Ishikawa (cell line): Measurements from ENCODE around the gene FXN.

Experiments
- CEBPB ChIP-seq: IDR thresholded peaks from 2 replicates; pipeline ENCODE4 v1.6.1; 2012
- CREB1 ChIP-seq: IDR thresholded peaks from 2 replicates; pipeline ENCODE4 v1.6.1; 2012; ENCODE audit warnings: low read depth
- EGR1 ChIP-seq: IDR thresholded peaks from 2 replicates; pipeline ENCODE4 v1.6.1; 2012
- EP300 ChIP-seq: IDR thresholded peaks from 2 replicates; pipeline ENCODE4 v1.6.1; 2012; ENCODE audit warnings: borderline replicate concordance
- FOXM1 ChIP-seq: IDR thresholded peaks from 2 replicates; pipeline ENCODE4 v1.6.1; 2012; ENCODE audit warnings: low read depth, borderline replicate concordance
- NFIC ChIP-seq: IDR thresholded peaks from 2 replicates; pipeline ENCODE4 v1.6.1; 2012
- RAD21 ChIP-seq: IDR thresholded peaks from 2 replicates; pipeline ENCODE4 v1.6.1; 2012; ENCODE audit warnings: low read depth
- TAF1 ChIP-seq: IDR thresholded peaks from 2 replicates; pipeline ENCODE4 v1.6.1; 2012; ENCODE audit warnings: low read depth, mild to moderate bottlenecking
- TCF12 ChIP-seq: IDR thresholded peaks from 2 replicates; pipeline ENCODE4 v1.6.1; 2012; ENCODE audit warnings: low read depth
- TEAD4 ChIP-seq: IDR thresholded peaks from 2 replicates; pipeline ENCODE4 v1.6.1; 2012
- YY1 ChIP-seq: IDR thresholded peaks from 2 replicates; pipeline ENCODE4 v1.6.1; 2012; ENCODE audit warnings: low read depth
- ZBTB7A ChIP-seq: IDR thresholded peaks from 2 replicates; pipeline ENCODE4 v1.6.1; 2012; ENCODE audit warnings: low read depth
- TF ChIP-seq, protein P1 (sequence below): IDR thresholded peaks from 2 replicates; pipeline ENCODE4 v1.6.1; 2012
- TF ChIP-seq, protein P2 (sequence below): IDR thresholded peaks from 2 replicates; pipeline ENCODE4 v1.6.1; 2012
- TF ChIP-seq, protein P3 (sequence below): IDR thresholded peaks from 2 replicates; pipeline ENCODE4 v1.6.1; 2012; ENCODE audit warnings: low read depth, mild to moderate bottlenecking

FXN gene

DNA sequence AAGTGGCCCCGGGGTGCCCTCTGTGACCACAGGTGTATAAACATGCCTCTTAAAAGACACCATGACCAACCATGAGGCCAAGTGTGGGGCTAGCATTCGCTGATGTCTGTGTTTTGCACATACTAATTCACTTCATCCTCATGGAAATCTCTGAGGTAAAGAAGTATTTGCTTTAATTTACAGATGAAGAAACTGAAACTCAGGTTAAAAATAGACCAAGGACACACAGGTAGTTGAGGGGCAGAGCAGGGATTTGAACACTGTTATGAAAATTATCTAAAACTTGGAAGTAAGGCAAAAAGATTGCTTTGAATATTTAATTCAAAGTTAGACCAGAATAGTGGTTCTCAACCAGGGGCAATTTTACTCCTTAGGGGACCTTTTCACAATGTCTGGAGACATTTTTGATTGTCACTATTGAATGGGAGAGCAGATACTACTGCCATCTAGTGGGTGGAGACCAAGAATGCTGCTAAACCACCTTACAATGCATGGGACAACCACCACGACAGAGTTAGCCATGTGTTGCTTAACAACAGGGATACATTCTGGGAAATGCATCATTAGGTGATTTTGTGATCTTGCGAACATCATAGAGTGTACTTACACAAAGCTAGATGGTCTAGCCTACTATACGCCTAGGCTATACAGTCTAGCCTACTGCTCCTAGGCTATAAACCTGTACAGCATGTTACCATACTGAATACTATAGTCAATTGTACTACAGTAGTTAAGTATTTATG, 8.0 kb upstream of the FXN start:
- TF ChIP-seq TEAD4 (no peak), RAD21 (peak; percentile 58), TCF12 (no peak)

DNA sequence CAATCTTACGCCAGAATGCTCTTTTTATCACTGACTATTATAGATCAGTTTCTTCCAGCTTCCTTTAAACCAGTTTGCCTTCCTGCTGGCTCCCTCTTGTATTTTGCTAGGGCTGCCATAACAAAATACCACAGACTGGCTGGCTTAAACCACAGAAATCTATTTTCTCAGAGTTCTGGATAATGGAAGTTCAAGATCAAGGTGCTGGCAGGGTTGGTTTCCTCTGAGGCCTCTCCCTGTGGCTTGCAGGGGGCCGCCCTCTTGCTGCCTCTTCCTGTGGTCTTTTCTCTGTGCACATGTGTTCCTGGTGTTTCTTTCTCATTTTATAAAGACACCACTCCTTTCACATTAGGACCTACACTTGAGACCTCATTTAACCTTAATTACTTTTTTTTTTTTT, 6.8 kb upstream of the FXN start:
- TF ChIP-seq, protein P1, sequence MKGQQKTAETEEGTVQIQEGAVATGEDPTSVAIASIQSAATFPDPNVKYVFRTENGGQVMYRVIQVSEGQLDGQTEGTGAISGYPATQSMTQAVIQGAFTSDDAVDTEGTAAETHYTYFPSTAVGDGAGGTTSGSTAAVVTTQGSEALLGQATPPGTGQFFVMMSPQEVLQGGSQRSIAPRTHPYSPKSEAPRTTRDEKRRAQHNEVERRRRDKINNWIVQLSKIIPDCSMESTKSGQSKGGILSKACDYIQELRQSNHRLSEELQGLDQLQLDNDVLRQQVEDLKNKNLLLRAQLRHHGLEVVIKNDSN: no peak
- TF ChIP-seq EGR1 (no peak), ZBTB7A (no peak), RAD21 (no peak), YY1 (no peak), CREB1 (no peak), TCF12 (no peak), NFIC (no peak), EP300 (no peak), TAF1 (no peak)
- TF ChIP-seq, protein P2, sequence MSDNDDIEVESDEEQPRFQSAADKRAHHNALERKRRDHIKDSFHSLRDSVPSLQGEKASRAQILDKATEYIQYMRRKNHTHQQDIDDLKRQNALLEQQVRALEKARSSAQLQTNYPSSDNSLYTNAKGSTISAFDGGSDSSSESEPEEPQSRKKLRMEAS: no peak
- TF ChIP-seq, protein P3, sequence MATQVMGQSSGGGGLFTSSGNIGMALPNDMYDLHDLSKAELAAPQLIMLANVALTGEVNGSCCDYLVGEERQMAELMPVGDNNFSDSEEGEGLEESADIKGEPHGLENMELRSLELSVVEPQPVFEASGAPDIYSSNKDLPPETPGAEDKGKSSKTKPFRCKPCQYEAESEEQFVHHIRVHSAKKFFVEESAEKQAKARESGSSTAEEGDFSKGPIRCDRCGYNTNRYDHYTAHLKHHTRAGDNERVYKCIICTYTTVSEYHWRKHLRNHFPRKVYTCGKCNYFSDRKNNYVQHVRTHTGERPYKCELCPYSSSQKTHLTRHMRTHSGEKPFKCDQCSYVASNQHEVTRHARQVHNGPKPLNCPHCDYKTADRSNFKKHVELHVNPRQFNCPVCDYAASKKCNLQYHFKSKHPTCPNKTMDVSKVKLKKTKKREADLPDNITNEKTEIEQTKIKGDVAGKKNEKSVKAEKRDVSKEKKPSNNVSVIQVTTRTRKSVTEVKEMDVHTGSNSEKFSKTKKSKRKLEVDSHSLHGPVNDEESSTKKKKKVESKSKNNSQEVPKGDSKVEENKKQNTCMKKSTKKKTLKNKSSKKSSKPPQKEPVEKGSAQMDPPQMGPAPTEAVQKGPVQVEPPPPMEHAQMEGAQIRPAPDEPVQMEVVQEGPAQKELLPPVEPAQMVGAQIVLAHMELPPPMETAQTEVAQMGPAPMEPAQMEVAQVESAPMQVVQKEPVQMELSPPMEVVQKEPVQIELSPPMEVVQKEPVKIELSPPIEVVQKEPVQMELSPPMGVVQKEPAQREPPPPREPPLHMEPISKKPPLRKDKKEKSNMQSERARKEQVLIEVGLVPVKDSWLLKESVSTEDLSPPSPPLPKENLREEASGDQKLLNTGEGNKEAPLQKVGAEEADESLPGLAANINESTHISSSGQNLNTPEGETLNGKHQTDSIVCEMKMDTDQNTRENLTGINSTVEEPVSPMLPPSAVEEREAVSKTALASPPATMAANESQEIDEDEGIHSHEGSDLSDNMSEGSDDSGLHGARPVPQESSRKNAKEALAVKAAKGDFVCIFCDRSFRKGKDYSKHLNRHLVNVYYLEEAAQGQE: no peak

DNA sequence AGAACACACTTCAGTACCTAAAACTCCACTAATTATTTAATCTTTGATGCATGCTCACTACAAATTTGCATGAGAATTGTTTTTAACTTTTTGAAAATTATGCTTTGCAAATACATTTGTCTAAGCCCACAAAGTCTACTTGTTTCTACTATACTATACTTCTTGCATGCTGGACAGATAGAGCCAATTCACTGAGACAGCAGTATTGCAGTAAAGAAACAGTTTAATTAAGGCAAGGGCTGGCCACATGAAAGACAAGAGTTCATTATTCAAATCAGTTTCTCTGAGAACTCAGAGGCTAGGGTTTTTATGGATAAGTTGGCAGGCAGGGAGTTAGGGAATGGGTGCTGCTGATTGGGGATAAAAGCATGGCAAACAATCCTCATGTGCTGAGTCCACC, 6.0 kb upstream of the FXN start:
- TF ChIP-seq NFIC (no peak), YY1 (no peak), RAD21 (no peak), EP300 (no peak), ZBTB7A (no peak), TEAD4 (no peak), FOXM1 (no peak), TAF1 (no peak)
- TF ChIP-seq, protein P1: no peak
- TF ChIP-seq, protein P3: no peak

DNA sequence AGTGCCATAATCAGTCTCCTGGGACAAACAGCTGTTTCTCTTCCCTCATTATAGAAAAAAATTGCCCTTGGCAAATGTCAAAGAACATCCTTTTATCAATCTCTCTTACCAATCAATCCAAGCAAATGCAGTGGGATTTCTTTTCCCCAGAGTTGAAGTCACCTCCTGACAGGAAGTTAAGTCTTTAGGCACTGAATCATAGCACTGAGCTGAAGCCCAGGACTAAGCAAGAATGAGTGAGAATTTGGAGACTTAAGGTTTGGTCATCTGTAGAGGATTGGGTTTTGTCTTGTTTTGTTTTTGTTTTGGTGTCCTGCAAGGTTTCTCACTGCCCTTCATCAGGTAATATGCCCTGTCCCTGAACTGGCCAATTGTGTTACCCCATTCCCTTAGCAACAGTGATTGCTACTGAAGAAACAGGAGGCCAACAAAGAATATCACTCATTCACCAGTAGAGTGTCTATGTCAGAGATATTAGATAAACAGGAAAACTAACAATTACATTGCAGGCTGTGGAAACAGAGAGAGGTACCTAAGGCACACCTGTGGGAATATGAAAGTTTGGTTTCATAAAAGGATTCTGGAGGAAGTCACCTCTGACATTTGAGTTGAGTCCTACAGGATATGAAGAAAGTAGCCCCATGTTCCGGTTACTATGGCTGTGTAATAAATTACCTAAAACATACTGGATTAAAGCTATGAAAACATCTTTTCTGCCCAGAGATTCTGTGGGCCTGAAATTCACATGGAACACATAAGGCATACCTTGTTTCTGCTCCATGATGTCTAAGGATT, 4.5 kb upstream of the FXN start:
- TF ChIP-seq ZBTB7A: no peak
- TF ChIP-seq TCF12: no peak
- no peak for TF ChIP-seq TEAD4
- no peak for TF ChIP-seq EP300
- TF ChIP-seq, protein P2: no peak
- no peak for TF ChIP-seq FOXM1
- TF ChIP-seq, protein P3: no peak
- TF ChIP-seq YY1: no peak
- no peak for TF ChIP-seq NFIC
- no peak for TF ChIP-seq RAD21
- no peak for TF ChIP-seq EGR1
- TF ChIP-seq CEBPB: no peak
- TF ChIP-seq, protein P1: no peak
- no peak for TF ChIP-seq CREB1
